Astrocyte (in vitro differentiated cells and primary cell): Measurements from ENCODE around the gene CRACDL. TPM values are rescaled to one million over a fixed set of nuclear protein-coding genes. Genes with fewer than 3 reads are reported as not detected.

Experiments used
- DNase-seq: peaks from one replicate; pipeline ENCODE4 v3.0.0-alpha.2; 2010; ENCODE audit warnings: low read depth
- FAIRE-seq: peaks from 2 replicates; lab custom pipeline; 2011; peaks lifted over from hg19 to GRCh38; lab: Jason Lieb, UNC
- H2AFZ ChIP-seq: 2 replicates; pipeline ENCODE4 v1.6.0; 2012; ENCODE audit warnings: low read depth, low read length, inconsistent platforms
- H3K27ac ChIP-seq: 2 replicates; pipeline ENCODE4 v1.5.1; 2011; ENCODE audit warnings: low read depth, low read length, inconsistent platforms
- H3K27me3 ChIP-seq: 2 replicates; pipeline ENCODE4 v1.6.0; 2011; ENCODE audit warnings: low read length, inconsistent platforms; ENCODE audit not compliant: insufficient read depth
- H3K36me3 ChIP-seq: 2 replicates; pipeline ENCODE4 v1.5.1; 2011; ENCODE audit warnings: low read length, inconsistent platforms; ENCODE audit not compliant: insufficient read depth
- H3K4me1 ChIP-seq: 2 replicates; pipeline ENCODE4 v1.5.1; 2011; ENCODE audit warnings: low read length, inconsistent platforms; ENCODE audit not compliant: insufficient read depth
- H3K4me2 ChIP-seq: 2 replicates; pipeline ENCODE4 v1.6.0; 2012; ENCODE audit warnings: low read length, inconsistent platforms
- H3K4me3 ChIP-seq: 2 replicates; pipeline ENCODE4 v1.5.1; 2011; ENCODE audit warnings: low read depth, mild to moderate bottlenecking, low read length, inconsistent platforms; ENCODE audit not compliant: insufficient read depth
- H3K79me2 ChIP-seq: 2 replicates; pipeline ENCODE4 v1.6.0; 2012; ENCODE audit warnings: mild to moderate bottlenecking, low read length, inconsistent platforms; ENCODE audit not compliant: insufficient read depth
- H3K9ac ChIP-seq: 2 replicates; pipeline ENCODE4 v1.6.0; 2012; ENCODE audit warnings: mild to moderate bottlenecking, low read length, inconsistent platforms
- H3K9me3 ChIP-seq: 2 replicates; pipeline ENCODE4 v1.5.1; 2012; ENCODE audit warnings: low read depth, mild to moderate bottlenecking, low read length, inconsistent platforms; ENCODE audit not compliant: insufficient read depth
- H4K20me1 ChIP-seq: 2 replicates; pipeline ENCODE4 v1.6.0; 2012; ENCODE audit warnings: low read length, inconsistent platforms; ENCODE audit not compliant: insufficient read depth
- H3K27ac Mint-ChIP-seq: one replicate; pipeline ENCODE4 v1.8.0; 2021; ENCODE audit warnings: mild to moderate bottlenecking, mixed read lengths; ENCODE audit not compliant: unreplicated experiment
- H3K27me3 Mint-ChIP-seq: one replicate; pipeline ENCODE4 v1.8.0; 2021; ENCODE audit warnings: low read depth, mixed read lengths; ENCODE audit not compliant: unreplicated experiment
- H3K36me3 Mint-ChIP-seq: one replicate; pipeline ENCODE4 v1.8.0; 2021; ENCODE audit warnings: low read depth, mixed read lengths; ENCODE audit not compliant: unreplicated experiment
- H3K4me1 Mint-ChIP-seq: one replicate; pipeline ENCODE4 v1.8.0; 2021; ENCODE audit warnings: low read depth, mixed read lengths; ENCODE audit not compliant: unreplicated experiment
- H3K4me3 Mint-ChIP-seq: one replicate; pipeline ENCODE4 v1.8.0; 2021; ENCODE audit warnings: mild to moderate bottlenecking, moderate library complexity, mixed read lengths; ENCODE audit not compliant: unreplicated experiment
- H3K9me3 Mint-ChIP-seq: one replicate; pipeline ENCODE4 v1.8.0; 2021; ENCODE audit warnings: mild to moderate bottlenecking, mixed read lengths; ENCODE audit not compliant: unreplicated experiment
- EZH2 ChIP-seq: IDR thresholded peaks from 2 replicates; pipeline ENCODE4 v1.6.1; 2012; ENCODE audit warnings: mild to moderate bottlenecking, low read length, inconsistent platforms; ENCODE audit not compliant: insufficient read depth
- total RNA-seq: library from RNA; stranded (reverse); gene quantifications from 2 replicates; pipeline ENCODE4 v1.2.1, GENCODE V29; 2021
- TF ChIP-seq, protein P1 (sequence below): IDR thresholded peaks from 2 replicates; pipeline ENCODE4 v1.5.1; 2011; ENCODE audit warnings: low read depth, mild to moderate bottlenecking, inconsistent platforms, low read length, moderate library complexity; ENCODE audit not compliant: insufficient read depth

The CRACDL gene
- total RNA-seq, 1 donor from 2014 or later: 1.8 TPM

DNA sequence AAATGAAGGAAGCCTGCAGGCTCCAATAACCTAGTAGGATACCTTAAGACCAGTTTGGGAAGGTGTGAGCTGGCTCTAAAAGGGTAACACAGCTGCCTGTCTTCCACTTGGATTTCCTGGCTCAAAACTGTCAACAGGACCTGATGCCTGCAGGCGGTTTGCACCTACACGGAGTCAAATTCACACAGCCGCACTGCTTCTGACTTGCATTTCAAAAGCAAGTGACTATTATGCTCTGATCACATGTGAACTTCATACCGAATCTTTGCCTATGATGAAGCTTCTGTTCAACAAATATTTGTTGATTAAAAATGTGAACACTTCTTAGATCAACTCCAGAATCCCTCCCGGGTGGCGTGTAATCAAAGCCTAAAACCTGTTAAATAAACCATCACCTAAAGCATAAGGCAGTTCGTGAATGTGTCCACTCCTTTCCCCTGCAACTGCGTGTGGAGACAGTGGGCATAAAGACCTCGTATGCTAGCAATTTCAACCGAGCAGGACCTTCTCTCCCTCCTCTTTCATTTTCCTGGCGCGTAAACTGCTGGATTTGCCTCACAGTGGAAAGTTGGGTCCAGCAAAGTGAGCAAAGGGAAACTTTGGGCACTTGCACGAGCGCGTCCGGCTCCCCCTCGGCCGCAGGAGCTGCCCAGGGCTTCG lies 784 bp downstream of the CRACDL start:
- H2AFZ ChIP-seq: peak overlapping the region; percentile 49
- TF ChIP-seq, protein P1, sequence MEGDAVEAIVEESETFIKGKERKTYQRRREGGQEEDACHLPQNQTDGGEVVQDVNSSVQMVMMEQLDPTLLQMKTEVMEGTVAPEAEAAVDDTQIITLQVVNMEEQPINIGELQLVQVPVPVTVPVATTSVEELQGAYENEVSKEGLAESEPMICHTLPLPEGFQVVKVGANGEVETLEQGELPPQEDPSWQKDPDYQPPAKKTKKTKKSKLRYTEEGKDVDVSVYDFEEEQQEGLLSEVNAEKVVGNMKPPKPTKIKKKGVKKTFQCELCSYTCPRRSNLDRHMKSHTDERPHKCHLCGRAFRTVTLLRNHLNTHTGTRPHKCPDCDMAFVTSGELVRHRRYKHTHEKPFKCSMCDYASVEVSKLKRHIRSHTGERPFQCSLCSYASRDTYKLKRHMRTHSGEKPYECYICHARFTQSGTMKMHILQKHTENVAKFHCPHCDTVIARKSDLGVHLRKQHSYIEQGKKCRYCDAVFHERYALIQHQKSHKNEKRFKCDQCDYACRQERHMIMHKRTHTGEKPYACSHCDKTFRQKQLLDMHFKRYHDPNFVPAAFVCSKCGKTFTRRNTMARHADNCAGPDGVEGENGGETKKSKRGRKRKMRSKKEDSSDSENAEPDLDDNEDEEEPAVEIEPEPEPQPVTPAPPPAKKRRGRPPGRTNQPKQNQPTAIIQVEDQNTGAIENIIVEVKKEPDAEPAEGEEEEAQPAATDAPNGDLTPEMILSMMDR: no peak
- no peak for TF ChIP-seq EZH2
- H3K79me2 ChIP-seq: no peaks in the 10 kb centered on the region
- Mint-ChIP-seq H3K4me1 (peaks cover 21% of the 10 kb centered on the region), H3K9me3 (no peaks in the 10 kb centered on the region), H3K36me3 (no peaks in the 10 kb centered on the region), H3K27ac (peak overlapping the region; percentile 59), H3K27me3 (peaks cover 53% of the 10 kb centered on the region), H3K4me3 (peak overlapping the region; percentile 82)
- H3K4me2 ChIP-seq: peak overlapping the region; percentile 78
- FAIRE-seq (no peak), DNase-seq (no peak)
- no peak overlapping the region for H3K27ac ChIP-seq
- H3K9me3 ChIP-seq: no peaks in the 10 kb centered on the region
- H3K36me3 ChIP-seq: no peaks in the 10 kb centered on the region
- H3K4me3 ChIP-seq: no peak overlapping the region
- H4K20me1 ChIP-seq: no peaks in the 10 kb centered on the region
- peaks cover 9% of the 10 kb centered on the region for H3K4me1 ChIP-seq
- peaks cover 45% of the 10 kb centered on the region for H3K27me3 ChIP-seq
- no peak overlapping the region for H3K9ac ChIP-seq

DNA sequence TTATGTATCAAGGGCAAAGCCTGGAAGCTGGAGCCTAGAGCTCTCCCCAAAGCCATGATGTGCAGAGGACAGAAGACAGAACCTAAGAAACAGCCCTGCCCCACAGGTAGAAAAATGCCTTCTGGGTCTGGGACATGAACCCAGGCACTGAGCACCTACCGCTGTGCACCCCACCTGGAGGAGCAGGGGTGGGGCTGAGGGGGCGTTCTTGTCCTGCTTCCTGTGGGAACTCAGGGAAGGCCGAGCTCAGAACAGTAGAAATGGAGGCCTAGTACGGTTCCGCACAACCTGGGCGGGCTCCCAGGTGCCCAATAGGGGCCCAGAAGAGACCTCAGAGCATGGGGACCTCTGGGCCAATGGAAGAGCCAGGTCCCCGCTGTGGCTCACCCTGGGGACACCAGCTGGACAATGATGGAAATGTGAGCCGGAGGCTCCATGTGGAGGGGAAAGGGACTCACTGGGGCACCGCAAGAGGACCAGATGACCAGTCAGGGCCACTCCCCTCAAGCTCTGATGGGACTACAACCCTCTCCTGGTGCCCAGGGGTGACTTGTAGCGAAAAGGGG lies 3.2 kb downstream of the CRACDL start:
- Mint-ChIP-seq H3K27ac (no peak overlapping the region), H3K4me1 (peaks cover 14% of the 10 kb centered on the region), H3K27me3 (peaks cover 44% of the 10 kb centered on the region), H3K9me3 (no peaks in the 10 kb centered on the region), H3K36me3 (no peaks in the 10 kb centered on the region), H3K4me3 (no peak overlapping the region)
- Histone ChIP-seq H4K20me1 (no peaks in the 10 kb centered on the region), H3K9me3 (no peaks in the 10 kb centered on the region), H3K9ac (no peak overlapping the region), H3K27ac (no peak overlapping the region), H3K4me3 (no peak overlapping the region), H3K79me2 (no peaks in the 10 kb centered on the region), H3K4me1 (peaks cover 9% of the 10 kb centered on the region), H3K4me2 (no peak overlapping the region), H3K27me3 (peaks cover 33% of the 10 kb centered on the region), H2AFZ (no peak overlapping the region), H3K36me3 (no peaks in the 10 kb centered on the region)
- DNase-seq (no peak), FAIRE-seq (no peak)
- TF ChIP-seq EZH2: no peak
- TF ChIP-seq, protein P1: no peak

DNA sequence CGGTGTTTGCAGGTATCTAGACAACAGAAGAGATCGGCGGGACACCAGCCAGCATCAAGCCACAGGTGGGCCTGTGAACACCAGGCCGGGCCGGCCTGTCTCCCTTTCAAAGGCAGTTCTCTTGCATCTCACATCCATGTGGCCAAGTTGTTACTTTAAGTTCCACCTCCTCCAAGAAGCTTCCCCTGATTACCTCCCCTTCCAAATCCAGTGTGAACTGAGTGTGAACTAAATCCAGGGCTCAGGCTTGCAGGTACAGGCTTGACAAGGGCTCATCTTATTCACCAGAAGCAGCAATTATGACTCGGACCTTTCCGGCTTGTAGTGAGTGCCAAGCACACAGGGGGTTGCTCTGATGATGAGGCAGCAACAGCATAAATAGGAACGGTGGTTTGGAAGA lies 3.9 kb downstream of the CRACDL start:
- H3K4me3 ChIP-seq: no peak overlapping the region
- H3K4me2 ChIP-seq: no peak overlapping the region
- no peak overlapping the region for H3K27ac ChIP-seq
- H2AFZ ChIP-seq: no peak overlapping the region
- Mint-ChIP-seq H3K4me1 (peaks cover 16% of the 10 kb centered on the region), H3K9me3 (no peaks in the 10 kb centered on the region), H3K4me3 (no peak overlapping the region), H3K27me3 (peaks cover 42% of the 10 kb centered on the region), H3K36me3 (peaks cover 2% of the 10 kb centered on the region), H3K27ac (no peak overlapping the region)
- DNase-seq (no peak), FAIRE-seq (no peak)
- no peaks in the 10 kb centered on the region for H4K20me1 ChIP-seq
- H3K36me3 ChIP-seq: no peaks in the 10 kb centered on the region
- peaks cover 27% of the 10 kb centered on the region for H3K27me3 ChIP-seq
- no peaks in the 10 kb centered on the region for H3K79me2 ChIP-seq
- H3K4me1 ChIP-seq: peaks cover 9% of the 10 kb centered on the region
- no peak overlapping the region for H3K9ac ChIP-seq
- TF ChIP-seq, protein P1: no peak
- no peak for TF ChIP-seq EZH2
- H3K9me3 ChIP-seq: no peaks in the 10 kb centered on the region
